OCI-LY7 (cell line): Measurements from ENCODE around the gene GALNT10. TPM values are rescaled to one million over a fixed set of nuclear protein-coding genes. Genes with fewer than 3 reads are reported as not detected.

Source experiments
- BruUV-seq: library from RNA; stranded (reverse); fragments of 400-500 nt; replicated peaks from 2 replicates; lab custom pipeline; 2021; lab: Mats Ljungman, UMichigan
- CTCF ChIA-PET: fragments of 300-600 bp; sonication (Branson Sonifier 250); formaldehyde crosslinking; loops from one replicate; lab custom pipeline; 2022; ENCODE audit warnings: antibody characterized with exemption; ENCODE audit not compliant: unreplicated experiment; lab: Charles Lee
- POLR2A ChIA-PET: fragments of 300-600 bp; sonication (Branson Sonifier 250); formaldehyde crosslinking; loops from one replicate; lab custom pipeline; 2022; ENCODE audit warnings: antibody characterized with exemption; lab: Charles Lee
- DNase-seq: peaks from one replicate; pipeline ENCODE4 v3.0.0-alpha.2; 2015; ENCODE audit warnings: low spot score
- H2AFZ ChIP-seq: fragments of 200-600 bp; sonication (generic), shearing (Covaris generic); 2 replicates; pipeline ENCODE4 v1.6.1; 2014; ENCODE audit warnings: mild to moderate bottlenecking, antibody characterized with exemption, low read length, moderate library complexity
- H3K27ac ChIP-seq: fragments of 200-600 bp; sonication (generic); 2 replicates; pipeline ENCODE4 v1.5.1; 2014; ENCODE audit warnings: mixed run types, low read depth, mild to moderate bottlenecking, moderate library complexity, low read length, inconsistent platforms; ENCODE audit not compliant: poor library complexity, severe bottlenecking
- H3K36me3 ChIP-seq: fragments of 200-600 bp; sonication (generic); 2 replicates; pipeline ENCODE4 v1.6.1; 2014; ENCODE audit warnings: mild to moderate bottlenecking, antibody characterized with exemption, low read length, moderate library complexity, mixed read lengths; ENCODE audit not compliant: insufficient read depth
- H3K4me1 ChIP-seq: fragments of 200-600 bp; sonication (generic); 2 replicates; pipeline ENCODE4 v1.5.1; 2014; ENCODE audit warnings: mild to moderate bottlenecking, low read length; ENCODE audit not compliant: insufficient read depth, poor library complexity, severe bottlenecking
- H3K4me2 ChIP-seq: fragments of 200-600 bp; sonication (generic); 2 replicates; pipeline ENCODE4 v1.6.1; 2014; ENCODE audit warnings: mild to moderate bottlenecking, low read length
- H3K4me3 ChIP-seq: fragments of 200-600 bp; sonication (generic); 2 replicates; pipeline ENCODE4 v1.5.1; 2014; ENCODE audit warnings: mild to moderate bottlenecking, low read depth, low read length; ENCODE audit not compliant: poor library complexity, severe bottlenecking
- H3K79me2 ChIP-seq: fragments of 200-600 bp; sonication (generic); 2 replicates; pipeline ENCODE4 v1.6.1; 2016; ENCODE audit warnings: low read depth, mild to moderate bottlenecking, low read length, moderate library complexity, mixed read lengths; ENCODE audit not compliant: insufficient read depth
- H3K9me2 ChIP-seq: fragments of 200-600 bp; sonication (generic); 2 replicates; pipeline ENCODE4 v1.6.1; 2016; ENCODE audit warnings: mild to moderate bottlenecking, low read length, mixed read lengths; ENCODE audit not compliant: insufficient read depth
- H3K9me3 ChIP-seq: fragments of 200-600 bp; sonication (generic); 2 replicates; pipeline ENCODE4 v1.6.1; 2014; ENCODE audit warnings: mild to moderate bottlenecking, mixed run types, low read length, mixed read lengths
- H4K20me1 ChIP-seq: fragments of 200-600 bp; sonication (generic); 2 replicates; pipeline ENCODE4 v1.6.1; 2014; ENCODE audit warnings: mild to moderate bottlenecking, antibody characterized with exemption, low read length, moderate library complexity, mixed read lengths; ENCODE audit not compliant: insufficient read depth
- EZH2phosphoT487 ChIP-seq: fragments of 200-600 bp; sonication (generic); IDR thresholded peaks from 2 replicates; pipeline ENCODE4 v1.6.1; 2018; ENCODE audit warnings: low read depth, borderline replicate concordance, mild to moderate bottlenecking, mixed run types, antibody characterized with exemption, low read length, moderate library complexity, mixed read lengths
- intact Hi-C: fragments of 100-400 bp; cut with micrococcal nuclease; formaldehyde crosslinking; loops from one replicate; pipeline ENCODE4 v1.10.0; 2022; ENCODE audit not compliant: unreplicated experiment
- total RNA-seq, 2 experiments: library from RNA; depleted of rRNA in 1 of 2; stranded (reverse); fragments of >200 nt in 1 of 2; shearing (Covaris generic) in 1 of 2; gene quantifications; 2 replicates each; pipeline ENCODE4 v1.2.3, GENCODE V29; 2014 to 2022
- TF ChIP-seq, protein P1 (sequence below): fragments of 200-600 bp; sonication (generic); conservative IDR thresholded peaks from 2 replicates; pipeline ENCODE4 v1.5.1; 2014; ENCODE audit warnings: mild to moderate bottlenecking, antibody characterized with exemption, low read length, moderate library complexity, mixed read lengths

Gene GALNT10
- total RNA-seq, 2 experiments from 2014 or later, result 7.3 to 20.6 TPM

DNA sequence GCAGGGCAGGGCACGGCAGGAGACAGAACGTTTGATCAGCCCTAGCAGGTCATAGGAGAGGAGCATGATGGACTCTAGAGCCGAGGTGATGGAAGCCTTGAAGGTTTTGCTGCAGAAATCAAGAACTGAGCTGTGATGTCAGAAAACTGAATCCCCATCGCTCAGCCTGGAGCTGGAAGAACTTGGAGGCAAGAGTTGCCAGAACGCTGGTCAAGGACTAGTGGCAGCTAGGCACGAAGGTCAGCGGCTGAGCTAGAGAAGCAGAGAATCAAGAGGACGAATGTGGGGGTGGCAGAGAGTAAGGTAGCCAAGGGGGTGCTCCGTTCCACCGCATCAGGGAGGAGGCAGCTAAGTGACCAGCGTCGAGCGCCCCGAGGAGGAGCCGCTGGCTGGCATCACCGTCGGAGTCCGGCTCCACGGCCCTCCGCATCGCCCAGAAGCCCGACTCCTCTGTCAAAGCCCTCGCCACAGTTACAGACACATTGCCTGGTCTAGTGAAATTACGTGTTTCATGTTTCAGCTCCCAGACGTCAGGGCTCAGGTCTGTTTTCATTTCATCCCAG, 1.2 kb upstream of the GALNT10 start:
- Histone ChIP-seq H3K9me2 (no peaks in the 10 kb centered on the region), H2AFZ (peak overlapping the region; percentile 83), H3K36me3 (no peaks in the 10 kb centered on the region), H3K4me1 (peaks cover 25% of the 10 kb centered on the region), H3K9me3 (no peaks in the 10 kb centered on the region), H3K79me2 (no peaks in the 10 kb centered on the region), H4K20me1 (0 out of 2 replicates have a peak, but pooled peaks cover 8% of the 10 kb centered on the region), H3K4me3 (peak overlapping the region; percentile 83), H3K27ac (peak overlapping the region; percentile 75), H3K4me2 (peak overlapping the region; percentile 90)
- TF ChIP-seq, protein P1, sequence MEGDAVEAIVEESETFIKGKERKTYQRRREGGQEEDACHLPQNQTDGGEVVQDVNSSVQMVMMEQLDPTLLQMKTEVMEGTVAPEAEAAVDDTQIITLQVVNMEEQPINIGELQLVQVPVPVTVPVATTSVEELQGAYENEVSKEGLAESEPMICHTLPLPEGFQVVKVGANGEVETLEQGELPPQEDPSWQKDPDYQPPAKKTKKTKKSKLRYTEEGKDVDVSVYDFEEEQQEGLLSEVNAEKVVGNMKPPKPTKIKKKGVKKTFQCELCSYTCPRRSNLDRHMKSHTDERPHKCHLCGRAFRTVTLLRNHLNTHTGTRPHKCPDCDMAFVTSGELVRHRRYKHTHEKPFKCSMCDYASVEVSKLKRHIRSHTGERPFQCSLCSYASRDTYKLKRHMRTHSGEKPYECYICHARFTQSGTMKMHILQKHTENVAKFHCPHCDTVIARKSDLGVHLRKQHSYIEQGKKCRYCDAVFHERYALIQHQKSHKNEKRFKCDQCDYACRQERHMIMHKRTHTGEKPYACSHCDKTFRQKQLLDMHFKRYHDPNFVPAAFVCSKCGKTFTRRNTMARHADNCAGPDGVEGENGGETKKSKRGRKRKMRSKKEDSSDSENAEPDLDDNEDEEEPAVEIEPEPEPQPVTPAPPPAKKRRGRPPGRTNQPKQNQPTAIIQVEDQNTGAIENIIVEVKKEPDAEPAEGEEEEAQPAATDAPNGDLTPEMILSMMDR, result no peak
- TF ChIP-seq EZH2phosphoT487, result no peak
- no TSS peak for BruUV-seq
- DNase-seq, result no peak
- ChIA-PET CTCF (interaction anchor here (0.6 to 1.1 kb wide), 5 partner anchors 9 to 260 kb away, joined by 3 to 6 read pairs (median 3); no protein-coding TSS in a partner anchor), POLR2A (interaction anchor here (0.6 to 1.8 kb wide), 8 partner anchors 8 to 675 kb away, joined by 3 to 5 read pairs (median 4); no protein-coding TSS in a partner anchor)
- intact Hi-C loops, result no loop called here

DNA sequence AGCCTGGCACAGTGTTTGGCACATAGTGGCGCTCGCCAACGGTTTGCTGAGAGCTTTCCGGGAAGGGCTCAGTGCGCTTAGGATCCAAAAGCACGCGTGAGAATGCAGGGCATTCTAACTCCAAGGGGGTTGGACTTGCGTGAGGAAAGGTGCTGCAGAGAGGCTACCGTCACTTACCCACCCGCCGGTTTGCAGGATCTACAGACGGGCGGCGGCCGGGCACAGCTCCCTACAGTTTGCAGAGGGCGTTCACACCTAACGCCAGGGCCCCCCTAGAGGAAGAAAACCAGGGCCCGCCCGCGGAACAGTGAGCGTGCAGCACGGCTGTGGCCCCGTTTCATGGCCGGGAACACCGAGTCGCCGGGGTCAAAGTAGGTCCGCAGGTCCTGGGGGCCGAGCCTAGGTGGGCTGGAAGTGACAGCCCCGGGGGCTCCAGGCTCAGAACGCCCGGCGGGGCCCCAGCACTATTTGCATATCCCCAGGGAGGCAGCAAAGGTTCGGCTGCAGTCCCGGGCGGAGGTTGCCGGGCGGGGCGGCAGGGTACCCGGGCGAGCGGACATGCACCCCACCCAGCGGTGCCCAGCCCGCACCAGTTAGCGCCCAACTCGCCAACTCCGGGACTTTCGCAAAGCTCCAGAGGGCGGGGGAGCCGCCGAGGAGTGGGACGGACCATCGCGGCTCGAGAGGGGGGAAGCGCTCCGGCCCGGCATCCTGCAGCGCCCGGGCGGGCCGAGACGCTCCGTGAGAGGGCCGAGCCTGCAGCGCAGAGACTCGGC, 526 bp upstream of the GALNT10 start:
- peak overlapping the region; percentile 90 for H3K4me2 ChIP-seq
- H3K9me2 ChIP-seq, result no peaks in the 10 kb centered on the region
- H4K20me1 ChIP-seq, result 0 out of 2 replicates have a peak, but pooled peaks cover 8% of the 10 kb centered on the region
- peak overlapping the region; percentile 83 for H2AFZ ChIP-seq
- CTCF ChIA-PET, result interaction anchor here (0.6 to 1.1 kb wide), 4 partner anchors 10 to 1801 kb away, joined by 3 to 4 read pairs (median 3); no protein-coding TSS in a partner anchor
- no TSS peak for BruUV-seq
- POLR2A ChIA-PET, result interaction anchor here (0.6 to 1.8 kb wide), 8 partner anchors 7 to 365 kb away, joined by 3 to 7 read pairs (median 4); partner anchors contain the start of genes FAM114A2 and MFAP3
- peak; percentile 90 for DNase-seq
- H3K27ac ChIP-seq, result peak overlapping the region; percentile 75
- intact Hi-C loops, result loop anchor here (1.0 to 5.0 kb wide), 3 partner anchors 217 to 669 kb away; partner anchors contain the start of genes CNOT8 and SAP30L
- H3K9me3 ChIP-seq, result no peaks in the 10 kb centered on the region
- peaks cover 25% of the 10 kb centered on the region for H3K4me1 ChIP-seq
- H3K79me2 ChIP-seq, result no peaks in the 10 kb centered on the region
- H3K36me3 ChIP-seq, result no peaks in the 10 kb centered on the region
- H3K4me3 ChIP-seq, result peak overlapping the region; percentile 83
- TF ChIP-seq, protein P1, result peak; percentile 73
- TF ChIP-seq EZH2phosphoT487, result no peak
